OCI-LY7 (cell line): ENCODE results near the gene CRHR2.

Source experiments
- CTCF ChIP-seq: fragments of 200-600 bp; sonication (generic); conservative IDR thresholded peaks from 2 replicates; pipeline ENCODE4 v1.5.1; 2014; ENCODE audit warnings: mild to moderate bottlenecking, antibody characterized with exemption, low read length, moderate library complexity, mixed read lengths
- EZH2phosphoT487 ChIP-seq: fragments of 200-600 bp; sonication (generic); IDR thresholded peaks from 2 replicates; pipeline ENCODE4 v1.6.1; 2018; ENCODE audit warnings: low read depth, borderline replicate concordance, mild to moderate bottlenecking, mixed run types, antibody characterized with exemption, low read length, moderate library complexity, mixed read lengths

GRCh38 chr7:30656006-30656957, 26.0 kb downstream of the CRHR2 start:
- TF ChIP-seq CTCF = no peak
- TF ChIP-seq EZH2phosphoT487 = no peak
